Gastrocnemius medialis (tissue), 4 donors: ENCODE measurements around the gene ZNF584.

Experiments used
- CTCF ChIP-seq, 5 experiments: fragments of 450-650 bp in 3 of 5; fragments of 200-600 bp in 2 of 5; sonication (generic) in 2 of 5; IDR thresholded peaks in 4 of 5; conservative IDR thresholded peaks in 1 of 5; 1 replicate in 4 of 5; 2 replicates in 1 of 5; pipeline ENCODE4 v1.5.1; 2016 to 2019; ENCODE audit warnings: antibody characterized with exemption in 5 of 5, mild to moderate bottlenecking in 3 of 5, moderate library complexity in 3 of 5
- POLR2A ChIP-seq, 2 donors: fragments of 450-650 bp; IDR thresholded peaks; one replicate each; pipeline ENCODE4 v1.6.1; 2017; ENCODE audit warnings: antibody characterized with exemption in 2 of 2, mild to moderate bottlenecking in 2 of 2, moderate library complexity in 2 of 2

GRCh38 chr19:58387338-58388174 lies 20.9 kb upstream of the ZNF584 start:
- TF ChIP-seq CTCF (IDR thresholded peaks at IDR 0.05 in 4 of 5, conservative IDR thresholded peaks at IDR 0.05 in 1 of 5), result no peak
- TF ChIP-seq POLR2A (IDR thresholded peaks at IDR 0.05), result no peak
